Measurements from ENCODE around the gene LRBA. TPM values are rescaled to one million over a fixed set of nuclear protein-coding genes. Genes with fewer than 3 reads are reported as not detected.

Gene LRBA
- total RNA-seq, 5 donors from 2014 or later (not counting 1 experiment from before 2014, with no cell fraction given): 56.1 to 81.7 (median 56.9) TPM

- no peak overlapping the region for H3K27ac Mint-ChIP-seq
- peaks cover 0 to 4% of the 10 kb centered on the region in 2 experiments for H3K27me3 ChIP-seq (replicated peaks in 1 of 2; ENCODE audit: control insufficient read depth in 2 of 2, extremely low read depth in 1 of 2, insufficient read depth in 2 of 2, low read length in 1 of 2)
- ChIA-PET POLR2A (no interaction called here), CTCF (interaction anchor here in 1 of 2 donors (0.5 kb wide), 1 partner anchor 197 kb away, joined by 3 read pairs; no protein-coding TSS in a partner anchor)
- DNase-seq (no peak), ATAC-seq (replicated peaks in 1 of 4) (no peak)
- no peaks in the 10 kb centered on the region for H3K4me1 Mint-ChIP-seq
- no CpG with 5 or more reads among the region's 6 CpGs for WGBS (ENCODE audit: insufficient coverage)
- no peaks in the 10 kb centered on the region for H3K9me3 Mint-ChIP-seq
- H3K4me3 ChIP-seq (ENCODE audit: control insufficient read depth in 1 of 2, extremely low read depth in 1 of 2, low read length in 1 of 2): no peak overlapping the region
- no peaks in the 10 kb centered on the region for H3K36me3 Mint-ChIP-seq
- no peaks in the 10 kb centered on the region for H3K36me3 ChIP-seq (ENCODE audit: control insufficient read depth in 2 of 2, extremely low read depth in 1 of 2, insufficient read depth in 1 of 2, low read length in 1 of 2)
- H3K9me3 ChIP-seq: no peaks in the 10 kb centered on the region
- peaks cover 13 to 40% of the 10 kb centered on the region in 2 donors for H3K27me3 Mint-ChIP-seq
- H3K4me1 ChIP-seq (ENCODE audit: control insufficient read depth in 1 of 2, extremely low read depth in 1 of 2, insufficient read depth in 2 of 2, low read length in 2 of 2): no peaks in the 10 kb centered on the region
- H3K27ac ChIP-seq (ENCODE audit: low read length): no peak overlapping the region
- H3K4me3 Mint-ChIP-seq: no peak overlapping the region
Observed at GRCh38 chr4:150232029-150232428, 783.1 kb downstream of the LRBA start.

- H3K27me3 Mint-ChIP-seq: peaks cover 13 to 41% of the 10 kb centered on the region in 2 donors
- no peak for DNase-seq
- no peaks in the 10 kb centered on the region for H3K9me3 Mint-ChIP-seq
- WGBS (ENCODE audit: insufficient coverage): no CpG with 5 or more reads among the region's 4 CpGs
- H3K27ac Mint-ChIP-seq: no peak overlapping the region
- Histone ChIP-seq H3K4me1 (ENCODE audit: control insufficient read depth in 1 of 2, extremely low read depth in 1 of 2, insufficient read depth in 2 of 2, low read length in 2 of 2) (no peaks in the 10 kb centered on the region), H3K27me3 (replicated peaks in 1 of 2; ENCODE audit: control insufficient read depth in 2 of 2, extremely low read depth in 1 of 2, insufficient read depth in 2 of 2, low read length in 1 of 2) (peaks cover 0 to 4% of the 10 kb centered on the region in 2 experiments), H3K36me3 (ENCODE audit: control insufficient read depth in 2 of 2, extremely low read depth in 1 of 2, insufficient read depth in 1 of 2, low read length in 1 of 2) (no peaks in the 10 kb centered on the region), H3K27ac (ENCODE audit: low read length) (no peak overlapping the region), H3K4me3 (ENCODE audit: control insufficient read depth in 1 of 2, extremely low read depth in 1 of 2, low read length in 1 of 2) (no peak overlapping the region), H3K9me3 (no peaks in the 10 kb centered on the region)
- CTCF ChIA-PET: interaction anchor here in 1 of 2 donors (0.6 kb wide), 1 partner anchor 12 kb away, joined by 6 read pairs; no protein-coding TSS in a partner anchor
- POLR2A ChIA-PET: no interaction called here
- H3K4me3 Mint-ChIP-seq: no peak overlapping the region
- H3K4me1 Mint-ChIP-seq: no peaks in the 10 kb centered on the region
- no peak for ATAC-seq (replicated peaks in 1 of 4)
- H3K36me3 Mint-ChIP-seq: no peaks in the 10 kb centered on the region
Observed at GRCh38 chr4:150231107-150231770, 783.8 kb downstream of the LRBA start.

GRCh38 chr4:150230561-150230960 is 784.5 kb downstream of the LRBA start:
- Mint-ChIP-seq H3K4me1 (no peaks in the 10 kb centered on the region), H3K27me3 (peaks cover 11 to 38% of the 10 kb centered on the region in 2 donors), H3K36me3 (no peaks in the 10 kb centered on the region), H3K27ac (no peak overlapping the region), H3K9me3 (no peaks in the 10 kb centered on the region), H3K4me3 (no peak overlapping the region)
- Histone ChIP-seq H3K9me3 (no peaks in the 10 kb centered on the region), H3K27ac (ENCODE audit: low read length) (no peak overlapping the region), H3K4me3 (ENCODE audit: control insufficient read depth in 1 of 2, extremely low read depth in 1 of 2, low read length in 1 of 2) (no peak overlapping the region), H3K27me3 (replicated peaks in 1 of 2; ENCODE audit: control insufficient read depth in 2 of 2, extremely low read depth in 1 of 2, insufficient read depth in 2 of 2, low read length in 1 of 2) (peaks cover 0 to 4% of the 10 kb centered on the region in 2 experiments), H3K4me1 (ENCODE audit: control insufficient read depth in 1 of 2, extremely low read depth in 1 of 2, insufficient read depth in 2 of 2, low read length in 2 of 2) (no peaks in the 10 kb centered on the region), H3K36me3 (ENCODE audit: control insufficient read depth in 2 of 2, extremely low read depth in 1 of 2, insufficient read depth in 1 of 2, low read length in 1 of 2) (no peaks in the 10 kb centered on the region)
- DNase-seq: no peak
- ATAC-seq (replicated peaks in 1 of 4): no peak
- WGBS (ENCODE audit: insufficient coverage): 75% methylated on average over 2 of the region's 2 CpGs
- CTCF ChIA-PET: interaction anchor here in 1 of 2 donors (0.6 kb wide), 1 partner anchor 13 kb away, joined by 6 read pairs; no protein-coding TSS in a partner anchor
- POLR2A ChIA-PET: no interaction called here

- H3K4me1 ChIP-seq (ENCODE audit: control insufficient read depth in 1 of 2, extremely low read depth in 1 of 2, insufficient read depth in 2 of 2, low read length in 2 of 2): no peaks in the 10 kb centered on the region
- WGBS (ENCODE audit: insufficient coverage): no CpG with 5 or more reads among the region's 1 CpG
- H3K36me3 ChIP-seq (ENCODE audit: control insufficient read depth in 2 of 2, extremely low read depth in 1 of 2, insufficient read depth in 1 of 2, low read length in 1 of 2): no peaks in the 10 kb centered on the region
- ATAC-seq (replicated peaks in 1 of 4): no peak
- no peaks in the 10 kb centered on the region for H3K9me3 ChIP-seq
- Mint-ChIP-seq H3K4me3 (no peak overlapping the region), H3K27me3 (peaks cover 3 to 32% of the 10 kb centered on the region in 2 donors), H3K27ac (no peak overlapping the region), H3K9me3 (no peaks in the 10 kb centered on the region), H3K4me1 (no peaks in the 10 kb centered on the region), H3K36me3 (no peaks in the 10 kb centered on the region)
- no peak overlapping the region for H3K27ac ChIP-seq (ENCODE audit: low read length)
- no peak overlapping the region for H3K4me3 ChIP-seq (ENCODE audit: control insufficient read depth in 1 of 2, extremely low read depth in 1 of 2, low read length in 1 of 2)
- no peak for DNase-seq
- ChIA-PET CTCF (no interaction called here), POLR2A (no interaction called here)
- H3K27me3 ChIP-seq (replicated peaks in 1 of 2; ENCODE audit: control insufficient read depth in 2 of 2, extremely low read depth in 1 of 2, insufficient read depth in 2 of 2, low read length in 1 of 2): no peaks in the 10 kb centered on the region
Observed at GRCh38 chr4:150229520-150229919, 785.6 kb downstream of the LRBA start.

- Histone ChIP-seq H3K4me3 (ENCODE audit: control insufficient read depth in 1 of 2, extremely low read depth in 1 of 2, low read length in 1 of 2) (no peak overlapping the region), H3K4me1 (ENCODE audit: control insufficient read depth in 1 of 2, extremely low read depth in 1 of 2, insufficient read depth in 2 of 2, low read length in 2 of 2) (no peaks in the 10 kb centered on the region), H3K36me3 (ENCODE audit: control insufficient read depth in 2 of 2, extremely low read depth in 1 of 2, insufficient read depth in 1 of 2, low read length in 1 of 2) (no peaks in the 10 kb centered on the region), H3K27ac (ENCODE audit: low read length) (no peak overlapping the region), H3K9me3 (no peaks in the 10 kb centered on the region), H3K27me3 (replicated peaks in 1 of 2; ENCODE audit: control insufficient read depth in 2 of 2, extremely low read depth in 1 of 2, insufficient read depth in 2 of 2, low read length in 1 of 2) (no peaks in the 10 kb centered on the region)
- CTCF ChIA-PET: interaction anchor here in 1 of 2 donors (0.7 kb wide), 1 partner anchor 152 kb away, joined by 3 read pairs; no protein-coding TSS in a partner anchor
- ATAC-seq (replicated peaks in 1 of 4) (no peak), DNase-seq (no peak)
- H3K27me3 Mint-ChIP-seq: peaks cover 1 to 21% of the 10 kb centered on the region in 2 donors
- H3K4me3 Mint-ChIP-seq: no peak overlapping the region
- no peaks in the 10 kb centered on the region for H3K9me3 Mint-ChIP-seq
- WGBS (ENCODE audit: insufficient coverage): no CpG with 5 or more reads among the region's 6 CpGs
- no peak overlapping the region for H3K27ac Mint-ChIP-seq
- POLR2A ChIA-PET: no interaction called here
- no peaks in the 10 kb centered on the region for H3K4me1 Mint-ChIP-seq
- H3K36me3 Mint-ChIP-seq: no peaks in the 10 kb centered on the region
Observed at GRCh38 chr4:150224896-150225591, 790.0 kb downstream of the LRBA start.

- no peaks in the 10 kb centered on the region for H3K4me1 Mint-ChIP-seq
- Histone ChIP-seq H3K4me1 (ENCODE audit: control insufficient read depth in 1 of 2, extremely low read depth in 1 of 2, insufficient read depth in 2 of 2, low read length in 2 of 2) (no peaks in the 10 kb centered on the region), H3K27me3 (replicated peaks in 1 of 2; ENCODE audit: control insufficient read depth in 2 of 2, extremely low read depth in 1 of 2, insufficient read depth in 2 of 2, low read length in 1 of 2) (no peaks in the 10 kb centered on the region), H3K36me3 (ENCODE audit: control insufficient read depth in 2 of 2, extremely low read depth in 1 of 2, insufficient read depth in 1 of 2, low read length in 1 of 2) (no peaks in the 10 kb centered on the region), H3K4me3 (ENCODE audit: control insufficient read depth in 1 of 2, extremely low read depth in 1 of 2, low read length in 1 of 2) (no peak overlapping the region), H3K9me3 (no peaks in the 10 kb centered on the region), H3K27ac (ENCODE audit: low read length) (no peak overlapping the region)
- peaks cover 0 to 4% of the 10 kb centered on the region in 2 donors for H3K27me3 Mint-ChIP-seq
- no peak overlapping the region for H3K4me3 Mint-ChIP-seq
- H3K27ac Mint-ChIP-seq: no peak overlapping the region
- DNase-seq: no peak
- WGBS (ENCODE audit: insufficient coverage): 84% methylated on average over 3 of the region's 4 CpGs
- ChIA-PET POLR2A (no interaction called here), CTCF (no interaction called here)
- H3K36me3 Mint-ChIP-seq: no peaks in the 10 kb centered on the region
- ATAC-seq (replicated peaks in 1 of 4): no peak
- no peaks in the 10 kb centered on the region for H3K9me3 Mint-ChIP-seq
Observed at GRCh38 chr4:150219841-150220240, 795.2 kb downstream of the LRBA start.
